H1 (cell line): Measurements from ENCODE around the gene CRK. TPM values are rescaled to one million over a fixed set of nuclear protein-coding genes. Genes with fewer than 3 reads are reported as not detected.

Source experiments
- CTCF ChIA-PET: fragments of 300-600 bp; sonication (Branson Sonifier 250); formaldehyde crosslinking; loops from one replicate; lab custom pipeline; 2021; ENCODE audit not compliant: partially characterized antibody; lab: Charles Lee
- POLR2A ChIA-PET: fragments of 300-600 bp; sonication (Branson Sonifier 250); formaldehyde crosslinking; loops from one replicate; lab custom pipeline; 2021; ENCODE audit warnings: inconsistent platforms; ENCODE audit not compliant: partially characterized antibody; lab: Charles Lee
- DNase-seq, 2 experiments: peaks; one replicate each; pipeline versions ENCODE4 v3.0.0 to v3.0.0-alpha.2; 2010 to 2022; ENCODE audit warnings: low spot score in 2 of 2, low read depth in 1 of 2, mixed read lengths in 1 of 2
- FAIRE-seq: peaks from 2 replicates; lab custom pipeline; 2011; peaks lifted over from hg19 to GRCh38; lab: Jason Lieb, UNC
- H2AFZ ChIP-seq: 2 replicates; pipeline ENCODE4 v1.8.1; 2012; ENCODE audit warnings: low read length, inconsistent platforms
- H2AK5ac ChIP-seq: 2 replicates; pipeline ENCODE4 v1.6.1; 2013; ENCODE audit warnings: low read depth, low read length
- H2BK120ac ChIP-seq: replicated peaks from 2 replicates; pipeline ENCODE3; 2013; ENCODE audit warnings: low read depth, low read length, inconsistent platforms
- H2BK12ac ChIP-seq: 2 replicates; pipeline ENCODE4 v1.6.1; 2013; ENCODE audit warnings: low read depth, low read length
- H2BK15ac ChIP-seq: 2 replicates; pipeline ENCODE4 v1.6.1; 2013; ENCODE audit warnings: low read length
- H2BK20ac ChIP-seq: 2 replicates; pipeline ENCODE4 v1.6.1; 2013; ENCODE audit warnings: low read length
- H2BK5ac ChIP-seq: 2 replicates; pipeline ENCODE4 v1.6.1; 2013; ENCODE audit warnings: low read depth, low read length
- H3K14ac ChIP-seq: 2 replicates; pipeline ENCODE4 v1.6.1; 2013; ENCODE audit warnings: inconsistent platforms; ENCODE audit not compliant: insufficient read length
- H3K18ac ChIP-seq: 2 replicates; pipeline ENCODE4 v1.6.1; 2013; ENCODE audit warnings: low read length; ENCODE audit errors: extremely low read depth
- H3K23ac ChIP-seq: 2 replicates; pipeline ENCODE4 v1.6.1; 2013; ENCODE audit warnings: inconsistent platforms; ENCODE audit not compliant: insufficient read length
- H3K23me2 ChIP-seq: 2 replicates; pipeline ENCODE4 v1.6.1; 2013; ENCODE audit warnings: low read depth, low read length
- H3K27ac ChIP-seq: 2 replicates; pipeline ENCODE4 v1.6.1; 2011; ENCODE audit warnings: low read depth, low read length, inconsistent platforms
- H3K27me3 ChIP-seq, 4 experiments: replicated peaks in 1 of 4; 1 replicate in 1 of 4; 2 replicates in 3 of 4; pipeline versions ENCODE4 v1.6.1 to v1.8.1; 2011 to 2013; ENCODE audit warnings: low read length in 3 of 4, mild to moderate bottlenecking in 3 of 4, inconsistent platforms in 2 of 4, mixed read lengths in 2 of 4, moderate library complexity in 1 of 4; ENCODE audit not compliant: control insufficient read depth in 3 of 4, insufficient read depth in 3 of 4; ENCODE audit errors: extremely low read depth in 1 of 4
- H3K36me3 ChIP-seq, 4 experiments: 2 replicates each; pipeline versions ENCODE4 v1.6.1 to v1.8.1; 2011 to 2013; ENCODE audit warnings: mild to moderate bottlenecking in 4 of 4, low read length in 3 of 4, moderate library complexity in 2 of 4, control low read depth in 1 of 4, inconsistent platforms in 1 of 4; ENCODE audit not compliant: insufficient read depth in 4 of 4, control insufficient read depth in 2 of 4
- H3K4ac ChIP-seq: replicated peaks from 2 replicates; pipeline ENCODE3; 2013; ENCODE audit warnings: low read length, low read depth, mixed read lengths, inconsistent platforms; ENCODE audit not compliant: insufficient read length
- H3K4me1 ChIP-seq, 4 experiments: replicated peaks in 1 of 4; 1 replicate in 1 of 4; 2 replicates in 3 of 4; pipeline versions ENCODE4 v1.6.1 to v1.8.1; 2011 to 2013; ENCODE audit warnings: low read length in 3 of 4, inconsistent platforms in 2 of 4, mixed read lengths in 1 of 4; ENCODE audit not compliant: insufficient read depth in 4 of 4, control insufficient read depth in 3 of 4
- H3K4me2 ChIP-seq, 2 experiments: 2 replicates each; pipeline versions ENCODE4 v1.6.1 to v1.8.1; 2011 to 2013; ENCODE audit warnings: low read depth in 2 of 2, low read length in 2 of 2, control low read depth in 1 of 2, inconsistent platforms in 1 of 2, mild to moderate bottlenecking in 1 of 2; ENCODE audit not compliant: insufficient read depth in 1 of 2
- H3K4me3 ChIP-seq, 4 experiments: fragments of 200-600, 300-600 bp in 1 of 4; sonication (generic), shearing (Covaris generic), sonication (Bioruptor Twin) in 1 of 4; 2 replicates each; pipeline versions ENCODE4 v1.5.1 to v1.8.1; 2011 to 2016; ENCODE audit warnings: low read length in 4 of 4, low read depth in 3 of 4, control low read depth in 2 of 4, inconsistent platforms in 2 of 4, mild to moderate bottlenecking in 2 of 4, mixed read lengths in 1 of 4, moderate library complexity in 1 of 4; ENCODE audit not compliant: insufficient read depth in 2 of 4; ENCODE audit errors: extremely low read depth in 1 of 4
- H3K56ac ChIP-seq: replicated peaks from 2 replicates; pipeline ENCODE3; 2013; ENCODE audit warnings: low read depth, mild to moderate bottlenecking, mixed read lengths, low read length, inconsistent platforms; ENCODE audit not compliant: insufficient read length
- H3K79me1 ChIP-seq: 2 replicates; pipeline ENCODE4 v1.6.1; 2013; ENCODE audit warnings: low read depth, low read length, control low read depth
- H3K79me2 ChIP-seq, 2 experiments: 2 replicates each; pipeline versions ENCODE4 v1.6.1 to v1.8.1; 2012 to 2013; ENCODE audit warnings: low read length in 2 of 2, mild to moderate bottlenecking in 2 of 2, inconsistent platforms in 1 of 2; ENCODE audit not compliant: insufficient read depth in 2 of 2, control insufficient read depth in 1 of 2
- H3K9ac ChIP-seq, 4 experiments: replicated peaks in 1 of 4; 1 replicate in 1 of 4; 2 replicates in 3 of 4; pipeline versions ENCODE4 v1.6.1 to v1.8.1; 2011 to 2013; ENCODE audit warnings: low read depth in 3 of 4, low read length in 3 of 4, control low read depth in 2 of 4, mild to moderate bottlenecking in 2 of 4, moderate library complexity in 2 of 4, inconsistent platforms in 1 of 4; ENCODE audit errors: extremely low read depth in 1 of 4
- H3K9me3 ChIP-seq, 2 experiments: 2 replicates each; pipeline versions ENCODE4 v1.6.1 to v1.8.1; 2012 to 2013; ENCODE audit warnings: mild to moderate bottlenecking in 2 of 2, moderate library complexity in 2 of 2, control low read depth in 1 of 2, inconsistent platforms in 1 of 2, low read depth in 1 of 2, low read length in 1 of 2, mixed read lengths in 1 of 2; ENCODE audit not compliant: insufficient read depth in 2 of 2
- H4K20me1 ChIP-seq, 2 experiments: replicated peaks in 1 of 2; 2 replicates each; pipeline versions ENCODE3 to v1.8.1; 2011 to 2013; ENCODE audit warnings: inconsistent platforms in 2 of 2, low read length in 2 of 2, mild to moderate bottlenecking in 1 of 2; ENCODE audit not compliant: insufficient read depth in 2 of 2, control insufficient read depth in 1 of 2
- H4K5ac ChIP-seq: 2 replicates; pipeline ENCODE4 v1.6.1; 2013; ENCODE audit warnings: low read length, low read depth, mixed read lengths, inconsistent platforms; ENCODE audit not compliant: insufficient read length
- H4K8ac ChIP-seq: 2 replicates; pipeline ENCODE4 v1.8.0; 2013; ENCODE audit warnings: mild to moderate bottlenecking, moderate library complexity, low read length, inconsistent platforms; ENCODE audit not compliant: insufficient read depth; ENCODE audit errors: extremely low read depth
- H4K91ac ChIP-seq: replicated peaks from 2 replicates; pipeline ENCODE3; 2013; ENCODE audit warnings: low read length, mixed read lengths, inconsistent platforms; ENCODE audit not compliant: insufficient read length
- ASH2L ChIP-seq: fragments of 200-600, 300-600 bp; sonication (generic); IDR thresholded peaks from one replicate; pipeline ENCODE4 v1.7.1; 2017; ENCODE audit warnings: low read length
- CBX5 ChIP-seq: fragments of 300-800, 300-1000 bp; sonication (generic); IDR thresholded peaks from 2 replicates; pipeline ENCODE4 v1.7.1; 2016; ENCODE audit warnings: antibody characterized with exemption, low read length, low read depth
- POLR2A ChIP-seq, 2 experiments: IDR thresholded peaks; 1 replicate in 1 of 2; 2 replicates in 1 of 2; pipeline ENCODE4 v1.6.1; 2011; ENCODE audit warnings: low read depth in 2 of 2, low read length in 2 of 2, mild to moderate bottlenecking in 2 of 2; ENCODE audit errors: control extremely low read depth in 1 of 2
- SRF ChIP-seq: IDR thresholded peaks from 2 replicates; pipeline ENCODE4 v1.6.1; 2011; ENCODE audit warnings: mild to moderate bottlenecking, low read depth, low read length, moderate library complexity
- TBP ChIP-seq: IDR thresholded peaks from 2 replicates; pipeline ENCODE4 v1.6.1; 2011; ENCODE audit warnings: low read depth, low read length, improper control_type of control experiment
- WGBS, 2 experiments: shearing (Covaris generic) in 1 of 2; methylation state at CpG; one replicate each; pipeline versions ENCODE4 v1.1.6 to v1.1.7; 2013 to 2015; ENCODE audit warnings: low lambda C conversion rate in 2 of 2, mixed read lengths in 2 of 2, inconsistent platforms in 1 of 2, low coverage in 1 of 2, missing lambda C conversion rate in 1 of 2; ENCODE audit not compliant: insufficient replicate concordance in 2 of 2, insufficient coverage in 1 of 2, insufficient read length in 1 of 2; ENCODE audit errors: extremely low coverage in 1 of 2, missing lambda C conversion rate in 1 of 2; 5-methylcytosine and 5-hydroxymethylcytosine counted together
- polyA plus RNA-seq, 7 experiments: library from polyadenylated mRNA; depleted of rRNA in 3 of 7; stranded (reverse) in 5 of 7; unstranded in 2 of 7; fragments of >200 nt in 5 of 7; fragments of 200-250 nt in 2 of 7; gene quantifications; 1 replicate in 5 of 7; 2 replicates in 1 of 7; 4 replicates in 1 of 7; pipeline versions ENCODE4 v1.2.1 to v1.2.3, GENCODE V29; 2011 to 2013; ENCODE audit warnings: missing spikeins in 2 of 7, mixed read lengths in 2 of 7
- total RNA-seq: library from RNA; stranded (reverse); fragmentation: NEBNext Ultra II Directional; extraction: Animal tissue kit (Norgen Biotek cat#: 25700); gene quantifications from 2 replicates; pipeline ENCODE4 v1.2.1, GENCODE V29; 2021
- TF ChIP-seq, protein P1 (sequence below): IDR thresholded peaks from 2 replicates; pipeline ENCODE4 v1.6.1; 2012; ENCODE audit warnings: inconsistent platforms
- TF ChIP-seq, protein P2 (sequence below): IDR thresholded peaks from 2 replicates; pipeline ENCODE4 v1.6.1; 2011; ENCODE audit warnings: low read depth, mild to moderate bottlenecking, low read length; ENCODE audit not compliant: insufficient read depth

The CRK gene
- total and polyA plus RNA-seq, 2 of the 8 experiments (the other 6 are each of a cell fraction or from before 2014, with no cell fraction given) = 32.8 to 57.1 TPM

DNA sequence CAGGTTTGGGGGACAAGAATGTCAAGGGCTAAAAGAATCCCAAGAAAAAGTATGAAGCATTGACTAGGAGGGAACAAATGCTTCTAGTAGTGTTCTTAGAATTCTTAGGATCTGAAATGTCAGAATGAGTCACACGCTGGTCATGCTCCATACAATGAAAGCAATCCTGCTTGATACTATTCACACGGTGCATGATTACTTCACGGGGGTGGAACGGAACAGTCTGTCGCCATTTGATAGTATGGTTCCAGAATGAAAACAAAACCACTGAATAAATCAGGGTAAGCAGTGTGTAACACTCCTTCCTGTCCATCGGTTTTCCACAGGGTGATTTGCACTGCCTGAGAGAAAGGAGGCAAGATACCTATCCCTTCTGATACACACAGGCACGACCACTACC lies 33.1 kb downstream of the CRK start:
- Histone ChIP-seq H3K18ac (no peak overlapping the region), H3K56ac (no peak overlapping the region), H3K4me3 (no peak overlapping the region), H4K20me1 (peaks cover 0 to 10% of the 10 kb centered on the region in 2 experiments), H2BK20ac (no peak overlapping the region), H3K4me2 (no peak overlapping the region), H3K36me3 (peaks cover 0 to 34% (median 22%) of the 10 kb centered on the region in 4 experiments; a peak in 7 of 8 replicates), H3K9me3 (no peaks in the 10 kb centered on the region), H2BK15ac (no peak overlapping the region), H3K27me3 (no peaks in the 10 kb centered on the region), H2BK5ac (no peak overlapping the region), H3K4ac (no peak overlapping the region), H4K8ac (no peak overlapping the region), H4K5ac (no peak overlapping the region), H3K23me2 (no peaks in the 10 kb centered on the region), H2BK12ac (no peak overlapping the region), H2AFZ (no peak overlapping the region), H3K4me1 (no peaks in the 10 kb centered on the region), H3K27ac (no peak overlapping the region), H4K91ac (no peak overlapping the region), H3K9ac (no peak overlapping the region), H3K23ac (no peak overlapping the region), H2BK120ac (no peak overlapping the region), H2AK5ac (no peak overlapping the region), H3K79me1 (peaks cover 5% of the 10 kb centered on the region), H3K14ac (no peak overlapping the region), H3K79me2 (peaks cover 0 to 22% of the 10 kb centered on the region in 2 experiments; a peak in 2 of 4 replicates)
- 95% methylated on average over 7 of the region's 7 CpGs; no CpG with 5 or more reads in 1 of the 2 experiments for WGBS, 2 experiments
- DNase-seq = no peak
- FAIRE-seq = no peak
- TF ChIP-seq SRF (no peak), POLR2A (IDR thresholded peaks at IDR 0.05; ENCODE audit: control extremely low read depth in 1 of 2, low read depth in 2 of 2, low read length in 2 of 2) (no peak), TBP (no peak), CBX5 (no peak), ASH2L (no peak)
- TF ChIP-seq, protein P1, sequence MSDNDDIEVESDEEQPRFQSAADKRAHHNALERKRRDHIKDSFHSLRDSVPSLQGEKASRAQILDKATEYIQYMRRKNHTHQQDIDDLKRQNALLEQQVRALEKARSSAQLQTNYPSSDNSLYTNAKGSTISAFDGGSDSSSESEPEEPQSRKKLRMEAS = no peak
- TF ChIP-seq, protein P2, sequence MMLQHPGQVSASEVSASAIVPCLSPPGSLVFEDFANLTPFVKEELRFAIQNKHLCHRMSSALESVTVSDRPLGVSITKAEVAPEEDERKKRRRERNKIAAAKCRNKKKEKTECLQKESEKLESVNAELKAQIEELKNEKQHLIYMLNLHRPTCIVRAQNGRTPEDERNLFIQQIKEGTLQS = no peak
- ChIA-PET CTCF (interaction anchor here (1.6 kb wide), 1 partner anchor 55 kb away, joined by 5 read pairs; no protein-coding TSS in a partner anchor), POLR2A (interaction anchor here (1.2 to 4.9 kb wide), 3 partner anchors 10 to 22 kb away, joined by 3 to 14 read pairs (median 4); partner anchors contain the start of gene YWHAE)
